H1 (cell line): ENCODE results near the gene PRR5. TPM values are rescaled to one million over a fixed set of nuclear protein-coding genes. Genes with fewer than 3 reads are reported as not detected.
A peak's percentile ranks its signal among the peaks of the same experiment; 100 is the strongest.

Experiments
- CTCF ChIA-PET: fragments of 300-600 bp; sonication (Branson Sonifier 250); formaldehyde crosslinking; loops from one replicate; lab custom pipeline; 2021; ENCODE audit not compliant: partially characterized antibody; lab: Charles Lee
- POLR2A ChIA-PET: fragments of 300-600 bp; sonication (Branson Sonifier 250); formaldehyde crosslinking; loops from one replicate; lab custom pipeline; 2021; ENCODE audit warnings: inconsistent platforms; ENCODE audit not compliant: partially characterized antibody; lab: Charles Lee
- DNase-seq, 2 experiments: peaks; one replicate each; pipeline versions ENCODE4 v3.0.0 to v3.0.0-alpha.2; 2010 to 2022; ENCODE audit warnings: low spot score in 2 of 2, low read depth in 1 of 2, mixed read lengths in 1 of 2
- FAIRE-seq: peaks from 2 replicates; lab custom pipeline; 2011; peaks lifted over from hg19 to GRCh38; lab: Jason Lieb, UNC
- H2AFZ ChIP-seq: 2 replicates; pipeline ENCODE4 v1.8.1; 2012; ENCODE audit warnings: low read length, inconsistent platforms
- H2AK5ac ChIP-seq: 2 replicates; pipeline ENCODE4 v1.6.1; 2013; ENCODE audit warnings: low read depth, low read length
- H2BK120ac ChIP-seq: replicated peaks from 2 replicates; pipeline ENCODE3; 2013; ENCODE audit warnings: low read depth, low read length, inconsistent platforms
- H2BK12ac ChIP-seq: 2 replicates; pipeline ENCODE4 v1.6.1; 2013; ENCODE audit warnings: low read depth, low read length
- H2BK15ac ChIP-seq: 2 replicates; pipeline ENCODE4 v1.6.1; 2013; ENCODE audit warnings: low read length
- H2BK20ac ChIP-seq: 2 replicates; pipeline ENCODE4 v1.6.1; 2013; ENCODE audit warnings: low read length
- H2BK5ac ChIP-seq: 2 replicates; pipeline ENCODE4 v1.6.1; 2013; ENCODE audit warnings: low read depth, low read length
- H3K14ac ChIP-seq: 2 replicates; pipeline ENCODE4 v1.6.1; 2013; ENCODE audit warnings: inconsistent platforms; ENCODE audit not compliant: insufficient read length
- H3K18ac ChIP-seq: 2 replicates; pipeline ENCODE4 v1.6.1; 2013; ENCODE audit warnings: low read length; ENCODE audit errors: extremely low read depth
- H3K23ac ChIP-seq: 2 replicates; pipeline ENCODE4 v1.6.1; 2013; ENCODE audit warnings: inconsistent platforms; ENCODE audit not compliant: insufficient read length
- H3K23me2 ChIP-seq: 2 replicates; pipeline ENCODE4 v1.6.1; 2013; ENCODE audit warnings: low read depth, low read length
- H3K27ac ChIP-seq: 2 replicates; pipeline ENCODE4 v1.6.1; 2011; ENCODE audit warnings: low read depth, low read length, inconsistent platforms
- H3K27me3 ChIP-seq, 4 experiments: replicated peaks in 1 of 4; 1 replicate in 1 of 4; 2 replicates in 3 of 4; pipeline versions ENCODE4 v1.6.1 to v1.8.1; 2011 to 2013; ENCODE audit warnings: low read length in 3 of 4, mild to moderate bottlenecking in 3 of 4, inconsistent platforms in 2 of 4, mixed read lengths in 2 of 4, moderate library complexity in 1 of 4; ENCODE audit not compliant: control insufficient read depth in 3 of 4, insufficient read depth in 3 of 4; ENCODE audit errors: extremely low read depth in 1 of 4
- H3K36me3 ChIP-seq, 4 experiments: 2 replicates each; pipeline versions ENCODE4 v1.6.1 to v1.8.1; 2011 to 2013; ENCODE audit warnings: mild to moderate bottlenecking in 4 of 4, low read length in 3 of 4, moderate library complexity in 2 of 4, control low read depth in 1 of 4, inconsistent platforms in 1 of 4; ENCODE audit not compliant: insufficient read depth in 4 of 4, control insufficient read depth in 2 of 4
- H3K4ac ChIP-seq: replicated peaks from 2 replicates; pipeline ENCODE3; 2013; ENCODE audit warnings: low read length, low read depth, mixed read lengths, inconsistent platforms; ENCODE audit not compliant: insufficient read length
- H3K4me1 ChIP-seq, 4 experiments: replicated peaks in 1 of 4; 1 replicate in 1 of 4; 2 replicates in 3 of 4; pipeline versions ENCODE4 v1.6.1 to v1.8.1; 2011 to 2013; ENCODE audit warnings: low read length in 3 of 4, inconsistent platforms in 2 of 4, mixed read lengths in 1 of 4; ENCODE audit not compliant: insufficient read depth in 4 of 4, control insufficient read depth in 3 of 4
- H3K4me2 ChIP-seq, 2 experiments: 2 replicates each; pipeline versions ENCODE4 v1.6.1 to v1.8.1; 2011 to 2013; ENCODE audit warnings: low read depth in 2 of 2, low read length in 2 of 2, control low read depth in 1 of 2, inconsistent platforms in 1 of 2, mild to moderate bottlenecking in 1 of 2; ENCODE audit not compliant: insufficient read depth in 1 of 2
- H3K4me3 ChIP-seq, 4 experiments: fragments of 200-600, 300-600 bp in 1 of 4; sonication (generic), shearing (Covaris generic), sonication (Bioruptor Twin) in 1 of 4; 2 replicates each; pipeline versions ENCODE4 v1.5.1 to v1.8.1; 2011 to 2016; ENCODE audit warnings: low read length in 4 of 4, low read depth in 3 of 4, control low read depth in 2 of 4, inconsistent platforms in 2 of 4, mild to moderate bottlenecking in 2 of 4, mixed read lengths in 1 of 4, moderate library complexity in 1 of 4; ENCODE audit not compliant: insufficient read depth in 2 of 4; ENCODE audit errors: extremely low read depth in 1 of 4
- H3K56ac ChIP-seq: replicated peaks from 2 replicates; pipeline ENCODE3; 2013; ENCODE audit warnings: low read depth, mild to moderate bottlenecking, mixed read lengths, low read length, inconsistent platforms; ENCODE audit not compliant: insufficient read length
- H3K79me1 ChIP-seq: 2 replicates; pipeline ENCODE4 v1.6.1; 2013; ENCODE audit warnings: low read depth, low read length, control low read depth
- H3K79me2 ChIP-seq, 2 experiments: 2 replicates each; pipeline versions ENCODE4 v1.6.1 to v1.8.1; 2012 to 2013; ENCODE audit warnings: low read length in 2 of 2, mild to moderate bottlenecking in 2 of 2, inconsistent platforms in 1 of 2; ENCODE audit not compliant: insufficient read depth in 2 of 2, control insufficient read depth in 1 of 2
- H3K9ac ChIP-seq, 4 experiments: replicated peaks in 1 of 4; 1 replicate in 1 of 4; 2 replicates in 3 of 4; pipeline versions ENCODE4 v1.6.1 to v1.8.1; 2011 to 2013; ENCODE audit warnings: low read depth in 3 of 4, low read length in 3 of 4, control low read depth in 2 of 4, mild to moderate bottlenecking in 2 of 4, moderate library complexity in 2 of 4, inconsistent platforms in 1 of 4; ENCODE audit errors: extremely low read depth in 1 of 4
- H3K9me3 ChIP-seq, 2 experiments: 2 replicates each; pipeline versions ENCODE4 v1.6.1 to v1.8.1; 2012 to 2013; ENCODE audit warnings: mild to moderate bottlenecking in 2 of 2, moderate library complexity in 2 of 2, control low read depth in 1 of 2, inconsistent platforms in 1 of 2, low read depth in 1 of 2, low read length in 1 of 2, mixed read lengths in 1 of 2; ENCODE audit not compliant: insufficient read depth in 2 of 2
- H4K20me1 ChIP-seq, 2 experiments: replicated peaks in 1 of 2; 2 replicates each; pipeline versions ENCODE3 to v1.8.1; 2011 to 2013; ENCODE audit warnings: inconsistent platforms in 2 of 2, low read length in 2 of 2, mild to moderate bottlenecking in 1 of 2; ENCODE audit not compliant: insufficient read depth in 2 of 2, control insufficient read depth in 1 of 2
- H4K5ac ChIP-seq: 2 replicates; pipeline ENCODE4 v1.6.1; 2013; ENCODE audit warnings: low read length, low read depth, mixed read lengths, inconsistent platforms; ENCODE audit not compliant: insufficient read length
- H4K8ac ChIP-seq: 2 replicates; pipeline ENCODE4 v1.8.0; 2013; ENCODE audit warnings: mild to moderate bottlenecking, moderate library complexity, low read length, inconsistent platforms; ENCODE audit not compliant: insufficient read depth; ENCODE audit errors: extremely low read depth
- H4K91ac ChIP-seq: replicated peaks from 2 replicates; pipeline ENCODE3; 2013; ENCODE audit warnings: low read length, mixed read lengths, inconsistent platforms; ENCODE audit not compliant: insufficient read length
- GTF2F1 ChIP-seq: IDR thresholded peaks from 2 replicates; pipeline ENCODE4 v1.6.1; 2012; ENCODE audit warnings: low read depth, low read length, improper control_type of control experiment, borderline replicate concordance
- POU5F1 ChIP-seq: IDR thresholded peaks from 2 replicates; pipeline ENCODE4 v1.6.1; 2011; ENCODE audit warnings: low read depth, mild to moderate bottlenecking, low read length, moderate library complexity
- WGBS, 2 experiments: shearing (Covaris generic) in 1 of 2; methylation state at CpG; one replicate each; pipeline versions ENCODE4 v1.1.6 to v1.1.7; 2013 to 2015; ENCODE audit warnings: low lambda C conversion rate in 2 of 2, mixed read lengths in 2 of 2, inconsistent platforms in 1 of 2, low coverage in 1 of 2, missing lambda C conversion rate in 1 of 2; ENCODE audit not compliant: insufficient replicate concordance in 2 of 2, insufficient coverage in 1 of 2, insufficient read length in 1 of 2; ENCODE audit errors: extremely low coverage in 1 of 2, missing lambda C conversion rate in 1 of 2; 5-methylcytosine and 5-hydroxymethylcytosine counted together
- polyA plus RNA-seq, 7 experiments: library from polyadenylated mRNA; depleted of rRNA in 3 of 7; stranded (reverse) in 5 of 7; unstranded in 2 of 7; fragments of >200 nt in 5 of 7; fragments of 200-250 nt in 2 of 7; gene quantifications; 1 replicate in 5 of 7; 2 replicates in 1 of 7; 4 replicates in 1 of 7; pipeline versions ENCODE4 v1.2.1 to v1.2.3, GENCODE V29; 2011 to 2013; ENCODE audit warnings: missing spikeins in 2 of 7, mixed read lengths in 2 of 7
- total RNA-seq: library from RNA; stranded (reverse); fragmentation: NEBNext Ultra II Directional; extraction: Animal tissue kit (Norgen Biotek cat#: 25700); gene quantifications from 2 replicates; pipeline ENCODE4 v1.2.1, GENCODE V29; 2021

The PRR5 gene
- total and polyA plus RNA-seq, 2 of the 8 experiments (the other 6 are each of a cell fraction or from before 2014, with no cell fraction given), result 16.5 to 25.7 TPM

GRCh38 chr22:44678556-44679305 lies 23.3 kb upstream of the PRR5 start:
- FAIRE-seq, result no peak
- CTCF ChIA-PET, result interaction anchor here (1.5 kb wide), 1 partner anchor 8 kb away, joined by 5 read pairs; no protein-coding TSS in a partner anchor
- 0 out of 2 replicates have a peak overlapping the region, but pooled peaks have one; percentile 39 for H2AK5ac ChIP-seq

More at GRCh38 chr22:44678556-44679305, 23.3 kb upstream of the PRR5 start:
- no peak overlapping the region for H3K23ac ChIP-seq
- no peak overlapping the region for H3K4me3 ChIP-seq
- H3K4ac ChIP-seq, result peak overlapping the region; percentile 11
- H3K79me2 ChIP-seq, result no peaks in the 10 kb centered on the region
- H3K18ac ChIP-seq, result no peak overlapping the region
- DNase-seq, result no peak
- POLR2A ChIA-PET, result no interaction called here
- H3K36me3 ChIP-seq, result no peaks in the 10 kb centered on the region
- H3K14ac ChIP-seq, result no peak overlapping the region
- no peak overlapping the region for H3K27ac ChIP-seq
- no peak overlapping the region for H3K56ac ChIP-seq
- no peak overlapping the region for H2BK15ac ChIP-seq
- H3K79me1 ChIP-seq, result no peaks in the 10 kb centered on the region
- no peak overlapping the region for H2BK5ac ChIP-seq
- no peaks in the 10 kb centered on the region for H4K20me1 ChIP-seq
- no peak for TF ChIP-seq POU5F1
- TF ChIP-seq GTF2F1, result no peak
- H3K9me3 ChIP-seq, result no peaks in the 10 kb centered on the region
- no peak overlapping the region for H2BK20ac ChIP-seq
- no peak overlapping the region for H3K9ac ChIP-seq
- H4K91ac ChIP-seq, result no peak overlapping the region
- WGBS, 2 experiments, result 88% methylated on average over 17 of the region's 18 CpGs; no CpG with 5 or more reads in 1 of the 2 experiments
- peak overlapping the region; percentile 28; the same call in 1 of the 2 replicates for H4K8ac ChIP-seq
- H2AFZ ChIP-seq, result no peak overlapping the region
- 0 out of 2 replicates have a peak overlapping the region, but pooled peaks have one; percentile 60 for H2BK12ac ChIP-seq
- no peak overlapping the region for H3K4me2 ChIP-seq
- H2BK120ac ChIP-seq, result no peak overlapping the region
- no peaks in the 10 kb centered on the region for H3K27me3 ChIP-seq
- H3K23me2 ChIP-seq, result no peaks in the 10 kb centered on the region
- peaks cover 0 to 14% (median 8%) of the 10 kb centered on the region in 4 experiments; a peak in 5 of 7 replicates for H3K4me1 ChIP-seq
- H4K5ac ChIP-seq, result no peak overlapping the region
